Hepatocyte (in vitro differentiated cells): Measurements from ENCODE around the gene TRPM3.

ENCODE experiments used
- EZH2 ChIP-seq: fragments of 200-600 bp; sonication (generic); IDR thresholded peaks from 2 replicates; pipeline ENCODE4 v1.6.1; 2016; ENCODE audit warnings: antibody characterized with exemption, mild to moderate bottlenecking, borderline replicate concordance
- TF ChIP-seq, protein P1 (sequence below): fragments of 200-600 bp; sonication (generic); IDR thresholded peaks from 2 replicates; pipeline ENCODE4 v1.5.1; 2016; ENCODE audit warnings: antibody characterized with exemption, mild to moderate bottlenecking; ENCODE audit not compliant: poor library complexity

DNA sequence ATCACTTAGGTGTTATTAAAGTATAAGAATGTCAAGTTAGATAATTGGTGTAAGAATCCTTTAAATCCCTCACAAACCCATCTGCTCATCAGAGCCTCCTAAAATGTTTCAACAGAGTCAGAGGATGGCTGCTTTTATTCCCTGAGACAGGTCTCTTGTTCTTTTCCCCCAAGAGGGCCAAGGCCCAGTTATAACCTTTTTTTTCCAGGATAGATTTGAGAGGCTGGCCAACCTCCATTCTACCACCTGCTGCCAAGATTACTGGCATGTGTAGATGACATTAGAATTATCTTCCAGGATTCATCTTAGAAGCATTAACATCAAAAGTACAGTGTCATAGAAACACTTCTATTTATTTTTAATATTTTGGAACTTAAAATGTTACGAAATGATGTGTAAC lies 305.1 kb downstream of the TRPM3 start:
- TF ChIP-seq, protein P1, sequence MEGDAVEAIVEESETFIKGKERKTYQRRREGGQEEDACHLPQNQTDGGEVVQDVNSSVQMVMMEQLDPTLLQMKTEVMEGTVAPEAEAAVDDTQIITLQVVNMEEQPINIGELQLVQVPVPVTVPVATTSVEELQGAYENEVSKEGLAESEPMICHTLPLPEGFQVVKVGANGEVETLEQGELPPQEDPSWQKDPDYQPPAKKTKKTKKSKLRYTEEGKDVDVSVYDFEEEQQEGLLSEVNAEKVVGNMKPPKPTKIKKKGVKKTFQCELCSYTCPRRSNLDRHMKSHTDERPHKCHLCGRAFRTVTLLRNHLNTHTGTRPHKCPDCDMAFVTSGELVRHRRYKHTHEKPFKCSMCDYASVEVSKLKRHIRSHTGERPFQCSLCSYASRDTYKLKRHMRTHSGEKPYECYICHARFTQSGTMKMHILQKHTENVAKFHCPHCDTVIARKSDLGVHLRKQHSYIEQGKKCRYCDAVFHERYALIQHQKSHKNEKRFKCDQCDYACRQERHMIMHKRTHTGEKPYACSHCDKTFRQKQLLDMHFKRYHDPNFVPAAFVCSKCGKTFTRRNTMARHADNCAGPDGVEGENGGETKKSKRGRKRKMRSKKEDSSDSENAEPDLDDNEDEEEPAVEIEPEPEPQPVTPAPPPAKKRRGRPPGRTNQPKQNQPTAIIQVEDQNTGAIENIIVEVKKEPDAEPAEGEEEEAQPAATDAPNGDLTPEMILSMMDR, result no peak
- no peak for TF ChIP-seq EZH2
